ENCODE measurements around the gene GCG. TPM values are rescaled to one million over a fixed set of nuclear protein-coding genes. Genes with fewer than 3 reads are reported as not detected.

Gene GCG
- total RNA-seq, 2 experiments from 2014 or later, result not detected

DNA sequence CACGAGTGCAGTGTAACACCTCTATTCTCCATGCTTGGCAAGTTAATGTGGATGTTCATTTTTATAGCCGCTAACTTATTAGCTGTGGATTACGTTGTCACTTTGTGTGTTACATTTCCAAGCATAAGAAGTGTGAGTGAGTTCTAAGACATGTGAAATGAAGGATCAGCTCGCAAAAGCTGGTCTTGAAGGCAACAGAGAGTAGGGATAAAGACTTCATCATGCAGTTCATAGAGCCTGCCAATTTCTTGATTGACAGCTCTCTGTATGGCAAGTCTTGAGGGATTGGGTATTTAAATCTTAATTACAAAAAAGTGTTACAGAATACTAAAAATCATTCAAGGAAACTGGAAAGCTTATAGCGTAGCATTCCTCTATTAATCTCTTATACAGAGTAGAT, 52.2 kb downstream of the GCG start:
- Mint-ChIP-seq H3K9me3 (no peaks in the 10 kb centered on the region), H3K36me3 (no peaks in the 10 kb centered on the region), H3K27ac (no peak overlapping the region), H3K4me1 (no peaks in the 10 kb centered on the region), H3K4me3 (no peak overlapping the region), H3K27me3 (no peaks in the 10 kb centered on the region)
- no peak for DNase-seq

Other genes starting within 250 kb of the GCG start
- 10 to 100 TPM; 20.8 to 22.4 TPM for gene DPP4, start 78.0 kb downstream of the GCG start, total RNA-seq
- gene FAP, start 91.2 kb upstream of the GCG start, total RNA-seq, result not detected
- 10 to 100 TPM; 35.9 to 36.8 TPM for gene IFIH1, start 166.4 kb upstream of the GCG start, total RNA-seq
- 10 to 100 TPM; 20.8 to 21.5 TPM for gene GCA, start 191.9 kb upstream of the GCG start, total RNA-seq